ENCODE results near the gene MYOM1.

Gene MYOM1

GRCh38 chr18:3262234-3263131 lies 42.7 kb upstream of the MYOM1 start:
- Histone ChIP-seq H3K27ac (peak overlapping the region; percentile 96; the same call in 1 of the 2 replicates), H3K9ac (ENCODE audit: insufficient read length) (peak overlapping the region; percentile 98), H3K9me3 (ENCODE audit: low read depth, low read length) (no peaks in the 10 kb centered on the region), H3K36me3 (ENCODE audit: insufficient read depth, low read length) (peaks cover 12% of the 10 kb centered on the region), H3K4me3 (peak overlapping the region; percentile 99)
- DNase-seq (ENCODE audit: low read depth, low spot score) = no peak
- TF ChIP-seq POLR2AphosphoS5 (IDR thresholded peaks at IDR 0.05; ENCODE audit: borderline replicate concordance, low read depth, low read length) (no peak), FOXP2 (optimal IDR thresholded peaks at IDR 0.05; ENCODE audit: control extremely low read depth, extremely low read length, insufficient read depth) (no peak), EZH2 (IDR thresholded peaks at IDR 0.05) (no peak)

GRCh38 chr18:3261373-3262233 lies 41.8 kb upstream of the MYOM1 start, which contains the start of gene MYL12B:
Gene MYL12B (plus strand): TSS chr18:3262133. CDS start chr18:3272899, 10,766 bp downstream.
- peak within 1 kb of the TSS; percentile 99 for H3K4me3 ChIP-seq
- no peaks in the 10 kb centered on the region for H3K9me3 ChIP-seq (ENCODE audit: low read depth, low read length)
- H3K9ac ChIP-seq (ENCODE audit: insufficient read length) = peak within 1 kb of the TSS; percentile 98
- H3K36me3 ChIP-seq (ENCODE audit: insufficient read depth, low read length) = peaks cover 21% of the 10 kb centered on the region
- TF ChIP-seq FOXP2 (optimal IDR thresholded peaks at IDR 0.05; ENCODE audit: control extremely low read depth, extremely low read length, insufficient read depth) (no peak), POLR2AphosphoS5 (IDR thresholded peaks at IDR 0.05; ENCODE audit: borderline replicate concordance, low read depth, low read length) (peak; percentile 73)
- DNase-seq (ENCODE audit: low read depth, low spot score) = no peak
- H3K27ac ChIP-seq = peak within 1 kb of the TSS; percentile 96

GRCh38 chr18:3260995-3261372 lies 41.2 kb upstream of the MYOM1 start:
- Histone ChIP-seq H3K36me3 (ENCODE audit: insufficient read depth, low read length) (peaks cover 27% of the 10 kb centered on the region), H3K27ac (peak overlapping the region; percentile 96), H3K9me3 (ENCODE audit: low read depth, low read length) (no peaks in the 10 kb centered on the region), H3K9ac (ENCODE audit: insufficient read length) (peak overlapping the region; percentile 98), H3K4me3 (peak overlapping the region; percentile 99)
- TF ChIP-seq EZH2 (IDR thresholded peaks at IDR 0.05) = no peak
- TF ChIP-seq FOXP2 (optimal IDR thresholded peaks at IDR 0.05; ENCODE audit: control extremely low read depth, extremely low read length, insufficient read depth) = no peak
- TF ChIP-seq POLR2AphosphoS5 (IDR thresholded peaks at IDR 0.05; ENCODE audit: borderline replicate concordance, low read depth, low read length) = no peak
- no peak for DNase-seq (ENCODE audit: low read depth, low spot score)

- Histone ChIP-seq H3K9me3 (ENCODE audit: low read depth, low read length) (no peaks in the 10 kb centered on the region), H3K27ac (no peak overlapping the region), H3K36me3 (ENCODE audit: insufficient read depth, low read length) (peaks cover 60% of the 10 kb centered on the region), H3K9ac (ENCODE audit: insufficient read length) (no peak overlapping the region), H3K4me3 (no peak overlapping the region)
- no peak for DNase-seq (ENCODE audit: low read depth, low spot score)
- TF ChIP-seq POLR2AphosphoS5 (IDR thresholded peaks at IDR 0.05; ENCODE audit: borderline replicate concordance, low read depth, low read length) = no peak
- no peak for TF ChIP-seq EZH2 (IDR thresholded peaks at IDR 0.05)
- TF ChIP-seq FOXP2 (optimal IDR thresholded peaks at IDR 0.05; ENCODE audit: control extremely low read depth, extremely low read length, insufficient read depth) = no peak
These were observed 37.9 kb upstream of the MYOM1 start for GRCh38 chr18:3257627-3258120.

- no peak for DNase-seq (ENCODE audit: low read depth, low spot score)
- TF ChIP-seq POLR2AphosphoS5 (IDR thresholded peaks at IDR 0.05; ENCODE audit: borderline replicate concordance, low read depth, low read length) = no peak
- no peak for TF ChIP-seq EZH2 (IDR thresholded peaks at IDR 0.05)
- TF ChIP-seq FOXP2 (optimal IDR thresholded peaks at IDR 0.05; ENCODE audit: control extremely low read depth, extremely low read length, insufficient read depth) = no peak
- H3K9me3 ChIP-seq (ENCODE audit: low read depth, low read length) = no peaks in the 10 kb centered on the region
- no peak overlapping the region for H3K27ac ChIP-seq
- no peak overlapping the region for H3K9ac ChIP-seq (ENCODE audit: insufficient read length)
- H3K4me3 ChIP-seq = no peak overlapping the region
- H3K36me3 ChIP-seq (ENCODE audit: insufficient read depth, low read length) = peaks cover 65% of the 10 kb centered on the region
These were observed 37.2 kb upstream of the MYOM1 start for GRCh38 chr18:3256693-3257626.

GRCh38 chr18:3255611-3256165 lies 35.9 kb upstream of the MYOM1 start:
- Histone ChIP-seq H3K27ac (no peak overlapping the region), H3K36me3 (ENCODE audit: insufficient read depth, low read length) (peaks cover 69% of the 10 kb centered on the region), H3K9ac (ENCODE audit: insufficient read length) (no peak overlapping the region), H3K4me3 (no peak overlapping the region), H3K9me3 (ENCODE audit: low read depth, low read length) (no peaks in the 10 kb centered on the region)
- no peak for DNase-seq (ENCODE audit: low read depth, low spot score)
- TF ChIP-seq FOXP2 (optimal IDR thresholded peaks at IDR 0.05; ENCODE audit: control extremely low read depth, extremely low read length, insufficient read depth) = no peak

- Histone ChIP-seq H3K27ac (no peak overlapping the region), H3K9me3 (ENCODE audit: low read depth, low read length) (no peaks in the 10 kb centered on the region), H3K9ac (ENCODE audit: insufficient read length) (no peak overlapping the region), H3K4me3 (no peak overlapping the region), H3K36me3 (ENCODE audit: insufficient read depth, low read length) (peaks cover 78% of the 10 kb centered on the region)
- TF ChIP-seq POLR2AphosphoS5 (IDR thresholded peaks at IDR 0.05; ENCODE audit: borderline replicate concordance, low read depth, low read length) = no peak
- no peak for TF ChIP-seq FOXP2 (optimal IDR thresholded peaks at IDR 0.05; ENCODE audit: control extremely low read depth, extremely low read length, insufficient read depth)
- no peak for TF ChIP-seq EZH2 (IDR thresholded peaks at IDR 0.05)
- no peak for DNase-seq (ENCODE audit: low read depth, low spot score)
These were observed 35.0 kb upstream of the MYOM1 start for GRCh38 chr18:3254725-3255124.

Measured in SK-N-MC (cell line).